Astrocyte (in vitro differentiated cells and primary cell): ENCODE measurements around the gene WNT3. TPM values are rescaled to one million over a fixed set of nuclear protein-coding genes. Genes with fewer than 3 reads are reported as not detected.

Experiments used
- DNase-seq: peaks from one replicate; pipeline ENCODE4 v3.0.0-alpha.2; 2010; ENCODE audit warnings: low read depth
- FAIRE-seq: peaks from 2 replicates; lab custom pipeline; 2011; peaks lifted over from hg19 to GRCh38; lab: Jason Lieb, UNC
- H2AFZ ChIP-seq: 2 replicates; pipeline ENCODE4 v1.6.0; 2012; ENCODE audit warnings: low read depth, low read length, inconsistent platforms
- H3K27ac ChIP-seq: 2 replicates; pipeline ENCODE4 v1.5.1; 2011; ENCODE audit warnings: low read depth, low read length, inconsistent platforms
- H3K27me3 ChIP-seq: 2 replicates; pipeline ENCODE4 v1.6.0; 2011; ENCODE audit warnings: low read length, inconsistent platforms; ENCODE audit not compliant: insufficient read depth
- H3K36me3 ChIP-seq: 2 replicates; pipeline ENCODE4 v1.5.1; 2011; ENCODE audit warnings: low read length, inconsistent platforms; ENCODE audit not compliant: insufficient read depth
- H3K4me1 ChIP-seq: 2 replicates; pipeline ENCODE4 v1.5.1; 2011; ENCODE audit warnings: low read length, inconsistent platforms; ENCODE audit not compliant: insufficient read depth
- H3K4me2 ChIP-seq: 2 replicates; pipeline ENCODE4 v1.6.0; 2012; ENCODE audit warnings: low read length, inconsistent platforms
- H3K4me3 ChIP-seq: 2 replicates; pipeline ENCODE4 v1.5.1; 2011; ENCODE audit warnings: low read depth, mild to moderate bottlenecking, low read length, inconsistent platforms; ENCODE audit not compliant: insufficient read depth
- H3K79me2 ChIP-seq: 2 replicates; pipeline ENCODE4 v1.6.0; 2012; ENCODE audit warnings: mild to moderate bottlenecking, low read length, inconsistent platforms; ENCODE audit not compliant: insufficient read depth
- H3K9ac ChIP-seq: 2 replicates; pipeline ENCODE4 v1.6.0; 2012; ENCODE audit warnings: mild to moderate bottlenecking, low read length, inconsistent platforms
- H3K9me3 ChIP-seq: 2 replicates; pipeline ENCODE4 v1.5.1; 2012; ENCODE audit warnings: low read depth, mild to moderate bottlenecking, low read length, inconsistent platforms; ENCODE audit not compliant: insufficient read depth
- H4K20me1 ChIP-seq: 2 replicates; pipeline ENCODE4 v1.6.0; 2012; ENCODE audit warnings: low read length, inconsistent platforms; ENCODE audit not compliant: insufficient read depth
- H3K27ac Mint-ChIP-seq: one replicate; pipeline ENCODE4 v1.8.0; 2021; ENCODE audit warnings: mild to moderate bottlenecking, mixed read lengths; ENCODE audit not compliant: unreplicated experiment
- H3K27me3 Mint-ChIP-seq: one replicate; pipeline ENCODE4 v1.8.0; 2021; ENCODE audit warnings: low read depth, mixed read lengths; ENCODE audit not compliant: unreplicated experiment
- H3K36me3 Mint-ChIP-seq: one replicate; pipeline ENCODE4 v1.8.0; 2021; ENCODE audit warnings: low read depth, mixed read lengths; ENCODE audit not compliant: unreplicated experiment
- H3K4me1 Mint-ChIP-seq: one replicate; pipeline ENCODE4 v1.8.0; 2021; ENCODE audit warnings: low read depth, mixed read lengths; ENCODE audit not compliant: unreplicated experiment
- H3K4me3 Mint-ChIP-seq: one replicate; pipeline ENCODE4 v1.8.0; 2021; ENCODE audit warnings: mild to moderate bottlenecking, moderate library complexity, mixed read lengths; ENCODE audit not compliant: unreplicated experiment
- H3K9me3 Mint-ChIP-seq: one replicate; pipeline ENCODE4 v1.8.0; 2021; ENCODE audit warnings: mild to moderate bottlenecking, mixed read lengths; ENCODE audit not compliant: unreplicated experiment
- CTCF ChIP-seq: IDR thresholded peaks from 2 replicates; pipeline ENCODE4 v1.5.1; 2011; ENCODE audit warnings: low read depth, mild to moderate bottlenecking, inconsistent platforms, low read length, moderate library complexity; ENCODE audit not compliant: insufficient read depth
- EZH2 ChIP-seq: IDR thresholded peaks from 2 replicates; pipeline ENCODE4 v1.6.1; 2012; ENCODE audit warnings: mild to moderate bottlenecking, low read length, inconsistent platforms; ENCODE audit not compliant: insufficient read depth
- total RNA-seq: library from RNA; stranded (reverse); gene quantifications from 2 replicates; pipeline ENCODE4 v1.2.1, GENCODE V29; 2021

WNT3 gene
- total RNA-seq, 1 donor from 2014 or later = 2.4 TPM

DNA sequence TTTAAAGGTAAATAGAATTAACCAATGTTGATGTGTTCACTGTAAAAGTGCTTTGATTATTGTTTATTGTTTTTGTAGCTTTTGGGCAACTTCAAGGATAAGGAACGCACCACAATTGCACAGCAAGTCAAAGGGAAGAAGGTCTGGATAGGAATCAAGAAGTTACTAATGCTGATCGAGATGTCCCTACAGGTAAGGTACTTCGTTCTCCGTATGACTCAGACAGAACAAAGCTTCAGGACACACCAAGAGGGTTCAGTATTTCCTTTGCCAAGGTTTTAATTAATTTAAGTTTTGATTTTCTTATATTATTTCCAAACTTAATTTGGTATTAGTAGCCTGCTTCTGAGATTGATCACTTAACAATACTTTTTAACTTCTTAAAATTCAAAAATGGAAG, 67.1 kb downstream of the WNT3 start:
- Histone ChIP-seq H3K9ac (no peak overlapping the region), H3K36me3 (no peaks in the 10 kb centered on the region), H3K9me3 (no peaks in the 10 kb centered on the region), H4K20me1 (no peaks in the 10 kb centered on the region), H3K4me3 (no peak overlapping the region), H2AFZ (no peak overlapping the region), H3K4me2 (no peak overlapping the region), H3K27ac (no peak overlapping the region), H3K27me3 (no peaks in the 10 kb centered on the region), H3K4me1 (no peaks in the 10 kb centered on the region), H3K79me2 (no peaks in the 10 kb centered on the region)
- H3K27me3 Mint-ChIP-seq = no peaks in the 10 kb centered on the region
- FAIRE-seq (no peak), DNase-seq (no peak)
- H3K4me3 Mint-ChIP-seq = no peak overlapping the region
- no peaks in the 10 kb centered on the region for H3K9me3 Mint-ChIP-seq
- TF ChIP-seq CTCF = no peak
- TF ChIP-seq EZH2 = no peak
- H3K4me1 Mint-ChIP-seq = no peaks in the 10 kb centered on the region
- peaks cover 7% of the 10 kb centered on the region for H3K36me3 Mint-ChIP-seq
- H3K27ac Mint-ChIP-seq = no peak overlapping the region

- Histone ChIP-seq H4K20me1 (no peaks in the 10 kb centered on the region), H2AFZ (no peak overlapping the region), H3K4me2 (no peak overlapping the region), H3K79me2 (no peaks in the 10 kb centered on the region), H3K9me3 (no peaks in the 10 kb centered on the region), H3K36me3 (no peaks in the 10 kb centered on the region), H3K9ac (no peak overlapping the region), H3K4me1 (peaks cover 14% of the 10 kb centered on the region), H3K4me3 (no peak overlapping the region), H3K27ac (no peak overlapping the region), H3K27me3 (no peaks in the 10 kb centered on the region)
- no peak for FAIRE-seq
- Mint-ChIP-seq H3K27me3 (no peaks in the 10 kb centered on the region), H3K27ac (no peak overlapping the region), H3K36me3 (peaks cover 5% of the 10 kb centered on the region), H3K4me3 (no peak overlapping the region), H3K4me1 (peaks cover 25% of the 10 kb centered on the region), H3K9me3 (no peaks in the 10 kb centered on the region)
- no peak for DNase-seq
- TF ChIP-seq EZH2 (no peak), CTCF (no peak)
Observed at GRCh38 chr17:46745376-46745775, 73.1 kb downstream of the WNT3 start.

DNA sequence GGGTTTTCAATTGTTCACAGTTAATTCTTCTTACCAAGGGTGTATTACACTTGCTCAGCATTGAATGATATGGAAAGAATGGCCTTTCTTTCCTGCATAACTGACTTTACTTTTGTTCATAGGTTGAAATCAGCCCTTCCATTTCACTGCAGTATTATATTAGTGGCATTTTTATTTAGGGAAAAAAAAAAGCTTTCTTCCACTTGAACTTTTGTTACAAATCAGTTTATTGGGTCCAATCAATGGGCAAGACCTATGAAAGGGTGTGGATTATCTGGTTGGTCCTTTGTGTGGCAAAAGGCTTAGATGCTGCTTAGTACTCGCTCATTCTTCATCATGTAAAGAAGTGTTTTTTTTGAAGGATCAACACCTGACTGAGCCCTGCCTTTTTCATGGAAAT, 74.1 kb downstream of the WNT3 start:
- no peaks in the 10 kb centered on the region for H3K27me3 Mint-ChIP-seq
- Histone ChIP-seq H3K4me3 (no peak overlapping the region), H3K27me3 (no peaks in the 10 kb centered on the region), H3K9me3 (no peaks in the 10 kb centered on the region), H3K36me3 (no peaks in the 10 kb centered on the region), H3K79me2 (no peaks in the 10 kb centered on the region), H3K4me2 (no peak overlapping the region), H3K4me1 (peaks cover 14% of the 10 kb centered on the region), H3K9ac (no peak overlapping the region), H3K27ac (no peak overlapping the region), H2AFZ (no peak overlapping the region), H4K20me1 (no peaks in the 10 kb centered on the region)
- peaks cover 25% of the 10 kb centered on the region for H3K4me1 Mint-ChIP-seq
- DNase-seq = no peak
- no peak overlapping the region for H3K4me3 Mint-ChIP-seq
- H3K27ac Mint-ChIP-seq = no peak overlapping the region
- TF ChIP-seq EZH2 (no peak), CTCF (no peak)
- FAIRE-seq = no peak
- H3K36me3 Mint-ChIP-seq = peaks cover 5% of the 10 kb centered on the region
- no peaks in the 10 kb centered on the region for H3K9me3 Mint-ChIP-seq
